NCI-H2029 (cell line): ENCODE data around the gene TAF9B.
"Not testable (repeated sequence)": the region's sequence is repeated elsewhere in the genome, so short reads cannot be mapped to it uniquely, and the experiment has no call there.

Experiments used
- DNase-seq: peaks from one replicate; lab custom pipeline; 2025; lab: John Stamatoyannopoulos, UW

Gene TAF9B

DNA sequence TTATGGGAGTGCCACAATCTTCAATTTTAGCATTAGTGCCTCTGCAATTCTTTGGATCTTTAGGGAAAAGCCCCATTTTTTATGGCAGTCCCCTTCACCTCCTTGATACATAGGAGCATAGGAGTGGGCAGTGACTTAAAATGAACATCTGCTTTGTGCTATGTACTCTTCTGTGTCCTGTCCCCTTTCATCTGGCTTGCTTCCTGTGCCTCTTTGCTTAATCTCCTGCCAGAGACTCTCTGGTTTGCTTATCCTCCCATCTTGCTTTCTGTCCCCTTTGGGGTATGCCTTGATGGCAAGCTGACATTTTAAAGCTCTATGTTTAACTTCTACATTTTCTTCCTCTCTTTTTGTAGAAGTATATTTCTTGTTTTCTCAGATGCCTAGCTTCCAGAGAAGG lies 23.1 kb downstream of the TAF9B start:
- no peak for DNase-seq

GRCh38 chrX:78111140-78111931 lies 28.1 kb downstream of the TAF9B start:
- no peak for DNase-seq

DNA sequence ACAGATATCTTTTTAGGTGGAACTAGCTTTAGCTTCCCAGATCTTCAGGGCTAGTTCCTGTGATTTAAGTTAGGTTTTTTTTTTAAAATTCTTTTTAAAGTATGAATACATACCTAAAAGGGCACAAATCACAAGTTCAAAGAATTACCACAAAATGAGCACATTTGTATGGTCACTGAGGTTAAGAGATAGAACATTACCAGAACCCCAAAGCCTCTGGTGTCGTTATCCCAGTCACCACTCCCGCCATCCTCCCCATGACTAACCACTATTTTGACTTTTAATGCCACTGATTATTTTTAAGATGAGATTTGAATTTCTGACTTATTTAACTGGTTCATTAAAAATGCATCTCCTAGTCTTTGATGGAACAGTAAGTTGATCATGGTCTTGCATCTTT lies 30.0 kb downstream of the TAF9B start:
- DNase-seq = no peak

GRCh38 chrX:78106651-78106986 lies 32.8 kb downstream of the TAF9B start:
- no peak for DNase-seq

GRCh38 chrX:78105944-78106650 lies 33.4 kb downstream of the TAF9B start:
- DNase-seq = no peak

DNA sequence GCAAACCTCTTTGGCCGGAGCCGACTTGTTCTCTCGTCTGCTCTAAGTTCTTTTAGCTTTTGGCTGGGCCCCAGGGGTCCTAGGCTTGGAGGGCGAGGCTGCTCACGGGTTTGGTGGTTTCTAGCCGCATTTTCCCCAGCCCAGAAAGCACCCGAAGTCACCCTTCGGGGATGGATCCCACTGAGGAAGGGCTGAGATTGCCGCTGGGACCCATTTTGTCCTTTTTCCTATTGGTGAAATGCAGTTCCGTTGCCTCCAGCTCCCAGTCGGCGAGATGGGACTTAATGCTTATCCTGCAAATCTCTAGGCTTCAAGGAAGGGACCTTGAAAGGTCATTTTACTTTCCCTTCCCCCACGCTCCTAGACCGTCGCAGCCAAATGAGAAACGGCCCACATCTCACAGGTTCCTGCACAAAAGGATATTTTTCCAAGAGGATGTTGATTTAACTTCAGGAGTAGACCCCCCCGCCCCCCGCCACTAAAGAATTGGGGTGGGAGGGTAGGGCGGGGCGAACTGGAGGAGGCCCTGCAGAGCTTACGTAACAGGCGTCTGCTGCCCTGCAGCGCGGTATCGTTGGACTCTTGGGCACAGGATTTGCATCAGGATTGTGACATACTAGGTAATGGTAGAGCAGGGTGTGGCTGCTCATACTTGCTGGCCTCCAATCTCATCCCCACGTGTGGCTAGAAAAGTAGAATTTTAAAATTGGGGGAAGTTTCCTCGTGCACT lies 34.8 kb downstream of the TAF9B start:
- peak; percentile 30 for DNase-seq

DNA sequence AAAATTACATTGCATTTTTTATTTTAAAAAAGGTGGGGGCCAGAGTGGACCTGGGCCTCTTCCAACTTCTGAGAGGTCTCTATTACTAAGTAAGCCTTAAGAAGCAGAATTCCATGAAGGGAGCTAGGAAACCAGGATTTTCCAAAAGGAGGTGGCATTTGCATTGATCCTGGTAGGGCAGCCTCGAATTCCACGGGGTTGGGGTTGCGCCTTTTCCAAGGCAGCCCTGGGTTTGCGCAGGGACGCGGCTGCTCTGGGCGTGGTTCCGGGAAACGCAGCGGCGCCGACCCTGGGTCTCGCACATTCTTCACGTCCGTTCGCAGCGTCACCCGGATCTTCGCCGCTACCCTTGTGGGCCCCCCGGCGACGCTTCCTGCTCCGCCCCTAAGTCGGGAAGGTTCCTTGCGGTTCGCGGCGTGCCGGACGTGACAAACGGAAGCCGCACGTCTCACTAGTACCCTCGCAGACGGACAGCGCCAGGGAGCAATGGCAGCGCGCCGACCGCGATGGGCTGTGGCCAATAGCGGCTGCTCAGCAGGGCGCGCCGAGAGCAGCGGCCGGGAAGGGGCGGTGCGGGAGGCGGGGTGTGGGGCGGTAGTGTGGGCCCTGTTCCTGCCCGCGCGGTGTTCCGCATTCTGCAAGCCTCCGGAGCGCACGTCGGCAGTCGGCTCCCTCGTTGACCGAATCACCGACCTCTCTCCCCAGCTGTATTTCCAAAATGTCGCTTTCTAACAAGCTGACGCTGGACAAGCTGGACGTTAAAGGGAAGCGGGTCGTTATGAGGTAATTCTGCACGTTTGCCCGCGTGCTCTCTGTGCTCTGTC lies 35.6 kb downstream of the TAF9B start, which contains the start of gene PGK1:
PGK1 (plus strand) TSS at position 626 of the 824 bp plus-strand sequence; CDS start at position 719, 93 bp downstream.
- DNase-seq = peak; percentile 92

- DNase-seq = no peak
Observed at GRCh38 chrX:78103001-78103622, 36.3 kb downstream of the TAF9B start.

DNA sequence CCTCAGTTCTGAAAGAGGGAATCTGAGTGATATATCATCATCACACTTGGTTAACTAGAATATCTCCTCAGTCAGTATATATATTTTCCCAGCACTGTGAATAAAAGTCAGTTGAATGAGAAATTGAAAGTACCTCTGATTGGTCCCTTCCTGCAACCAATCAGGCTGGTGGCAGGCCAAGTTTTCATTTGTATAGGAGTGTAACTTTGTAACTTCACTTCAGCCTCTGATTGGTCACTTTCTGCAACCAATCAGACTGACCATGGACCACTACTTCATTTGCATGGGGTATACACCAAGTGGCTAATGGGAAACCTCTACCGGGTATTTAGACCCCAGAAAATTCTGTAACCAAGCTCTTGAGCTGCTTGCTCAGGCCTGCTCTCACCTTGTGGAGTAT lies 37.4 kb downstream of the TAF9B start:
- DNase-seq = no peak

DNA sequence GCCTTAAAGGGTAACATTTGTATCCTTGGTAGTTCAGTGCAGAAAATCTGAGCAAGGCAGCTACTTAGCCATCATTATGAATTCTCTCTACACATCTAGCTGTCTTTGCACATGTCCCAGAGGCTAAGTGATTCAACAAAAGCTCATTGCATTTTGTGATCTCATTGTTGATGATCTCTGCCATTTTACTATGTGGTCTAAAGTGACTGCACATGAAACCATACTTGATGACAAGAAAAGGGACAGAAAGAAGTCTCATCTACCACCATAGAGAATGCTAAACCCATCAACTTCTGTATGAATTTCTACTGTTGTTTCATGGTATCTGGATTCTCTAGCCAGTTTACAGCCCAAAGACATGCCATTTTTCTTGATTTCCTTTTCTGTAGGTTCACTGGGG lies 41.3 kb downstream of the TAF9B start:
- DNase-seq = no peak

DNA sequence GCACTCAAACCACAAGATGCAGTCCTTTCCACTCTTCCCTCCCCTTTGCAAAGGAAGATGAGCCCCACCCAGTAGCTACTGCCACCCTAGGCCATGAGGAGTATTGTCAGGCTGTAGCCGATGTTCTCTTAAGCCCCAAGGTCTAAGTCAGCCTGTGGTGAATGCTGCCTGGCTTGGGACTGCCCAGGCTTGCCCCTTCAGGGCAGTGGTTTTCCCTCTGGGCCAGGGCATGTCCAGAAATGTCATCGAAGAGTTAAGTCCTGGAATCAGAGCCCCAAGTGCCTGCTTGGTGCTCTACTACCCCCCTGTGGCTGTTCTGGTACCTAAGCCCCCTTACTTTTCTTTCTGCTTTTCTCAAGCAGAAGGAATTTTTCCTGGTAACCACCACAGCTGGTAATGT lies 47.2 kb downstream of the TAF9B start:
- DNase-seq = no peak

- not testable (repeated sequence) for DNase-seq
Observed at GRCh38 chrX:78081413-78081812, 58.0 kb downstream of the TAF9B start.
